CD8-positive, alpha-beta memory T cell (primary cell): ENCODE data around the gene SMLR1. TPM values are rescaled to one million over a fixed set of nuclear protein-coding genes. Genes with fewer than 3 reads are reported as not detected.

Experiments
- CTCF ChIA-PET: fragments of 350-600 bp; sonication (Branson Sonifier 250); formaldehyde crosslinking; loops from one replicate; lab custom pipeline; 2021; ENCODE audit warnings: antibody characterized with exemption; lab: Charles Lee
- POLR2A ChIA-PET: fragments of 350-600 bp; sonication (Branson Sonifier 250); formaldehyde crosslinking; loops from one replicate; lab custom pipeline; 2021; ENCODE audit warnings: antibody characterized with exemption; lab: Charles Lee
- DNase-seq, 5 donors: peaks; one replicate each; pipeline versions ENCODE4 v3.0.0 to v3.0.0-alpha.2; 2020 to 2022; ENCODE audit warnings: mixed read lengths in 1 of 5
- H3K27ac ChIP-seq: one replicate; pipeline ENCODE4 v1.7.0; 2013; ENCODE audit warnings: low read depth, mild to moderate bottlenecking, low read length, moderate library complexity
- H3K27me3 ChIP-seq: 2 replicates; pipeline ENCODE4 v1.7.0; 2013; ENCODE audit warnings: low read length, mild to moderate bottlenecking; ENCODE audit not compliant: insufficient read depth, poor library complexity, severe bottlenecking
- H3K36me3 ChIP-seq: 2 replicates; pipeline ENCODE4 v1.7.0; 2013; ENCODE audit warnings: mild to moderate bottlenecking, low read length, moderate library complexity; ENCODE audit not compliant: insufficient read depth
- H3K4me1 ChIP-seq: 2 replicates; pipeline ENCODE4 v1.7.0; 2013; ENCODE audit warnings: mild to moderate bottlenecking, low read length, moderate library complexity; ENCODE audit not compliant: insufficient read depth
- H3K4me3 ChIP-seq: 2 replicates; pipeline ENCODE4 v1.7.0; 2013; ENCODE audit warnings: mild to moderate bottlenecking, low read length
- H3K9me3 ChIP-seq: 2 replicates; pipeline ENCODE4 v1.7.0; 2013; ENCODE audit warnings: mild to moderate bottlenecking, low read length
- H3K27ac Mint-ChIP-seq, 8 donors: one replicate each; pipeline ENCODE4 v1.8.0; 2020 to 2021; ENCODE audit warnings: mixed read lengths in 8 of 8, mild to moderate bottlenecking in 6 of 8, inconsistent platforms in 3 of 8, moderate library complexity in 3 of 8
- H3K27me3 Mint-ChIP-seq, 2 donors: one replicate each; pipeline ENCODE4 v1.8.0; 2020 to 2021; ENCODE audit warnings: mixed read lengths in 2 of 2, mild to moderate bottlenecking in 1 of 2, moderate library complexity in 1 of 2
- H3K36me3 Mint-ChIP-seq, 3 donors: one replicate each; pipeline ENCODE4 v1.8.0; 2020 to 2021; ENCODE audit warnings: mixed read lengths in 3 of 3, inconsistent platforms in 1 of 3, mild to moderate bottlenecking in 1 of 3
- H3K4me1 Mint-ChIP-seq, 3 donors: one replicate each; pipeline ENCODE4 v1.8.0; 2020 to 2021; ENCODE audit warnings: mixed read lengths in 3 of 3, inconsistent platforms in 1 of 3, mild to moderate bottlenecking in 1 of 3
- H3K4me3 Mint-ChIP-seq, 7 donors: one replicate each; pipeline ENCODE4 v1.8.0; 2020 to 2021; ENCODE audit warnings: mixed read lengths in 7 of 7, mild to moderate bottlenecking in 6 of 7, moderate library complexity in 4 of 7, inconsistent platforms in 2 of 7
- H3K9me3 Mint-ChIP-seq, 5 donors: one replicate each; pipeline ENCODE4 v1.8.0; 2020 to 2022; ENCODE audit warnings: mixed read lengths in 5 of 5, mild to moderate bottlenecking in 3 of 5, moderate library complexity in 2 of 5, inconsistent platforms in 1 of 5
- polyA plus RNA-seq: library from polyadenylated mRNA; unstranded; fragments of 300-500 nt; fragmentation: Illumina TruSeq; gene quantifications from one replicate; pipeline ENCODE4 v1.2.3, GENCODE V29; 2021
- total RNA-seq, 2 experiments: library from RNA; stranded (reverse); gene quantifications; one replicate each; pipeline ENCODE4 v1.2.3, GENCODE V29; 2021

The SMLR1 gene
- total and polyA plus RNA-seq, 3 experiments from 2014 or later: not detected

- no peaks in the 10 kb centered on the region for H3K27me3 ChIP-seq
- POLR2A ChIA-PET: no interaction called here
- H3K27ac Mint-ChIP-seq: no peak overlapping the region
- H3K4me1 ChIP-seq: no peaks in the 10 kb centered on the region
- no peaks in the 10 kb centered on the region for H3K9me3 Mint-ChIP-seq
- no peaks in the 10 kb centered on the region for H3K36me3 ChIP-seq
- H3K27me3 Mint-ChIP-seq: peaks cover 0 to 2% of the 10 kb centered on the region in 2 donors
- no peaks in the 10 kb centered on the region for H3K9me3 ChIP-seq
- DNase-seq: no peak
- CTCF ChIA-PET: no interaction called here
- peaks cover 0 to 2% (median 0%) of the 10 kb centered on the region in 3 donors for H3K36me3 Mint-ChIP-seq
- H3K4me3 Mint-ChIP-seq: no peak overlapping the region
- no peak overlapping the region for H3K4me3 ChIP-seq
- H3K27ac ChIP-seq: no peak overlapping the region
- H3K4me1 Mint-ChIP-seq: no peaks in the 10 kb centered on the region
Observed at GRCh38 chr6:130831607-130832006, 4.4 kb downstream of the SMLR1 start.

- no peaks in the 10 kb centered on the region for H3K36me3 ChIP-seq
- no peak for DNase-seq
- POLR2A ChIA-PET: no interaction called here
- H3K27me3 ChIP-seq: no peaks in the 10 kb centered on the region
- H3K36me3 Mint-ChIP-seq: peaks cover 0 to 2% (median 0%) of the 10 kb centered on the region in 3 donors
- CTCF ChIA-PET: interaction anchor here (0.7 to 1.3 kb wide), 3 partner anchors 10 to 135 kb away, joined by 3 to 4 read pairs (median 3); no protein-coding TSS in a partner anchor
- no peaks in the 10 kb centered on the region for H3K27me3 Mint-ChIP-seq
- no peak overlapping the region for H3K4me3 Mint-ChIP-seq
- no peaks in the 10 kb centered on the region for H3K9me3 ChIP-seq
- H3K4me1 Mint-ChIP-seq: no peaks in the 10 kb centered on the region
- no peaks in the 10 kb centered on the region for H3K9me3 Mint-ChIP-seq
- no peaks in the 10 kb centered on the region for H3K4me1 ChIP-seq
- no peak overlapping the region for H3K27ac Mint-ChIP-seq
- H3K27ac ChIP-seq: no peak overlapping the region
- no peak overlapping the region for H3K4me3 ChIP-seq
Observed at GRCh38 chr6:130833569-130833968, 6.4 kb downstream of the SMLR1 start.

- no peaks in the 10 kb centered on the region for H3K27me3 ChIP-seq
- H3K4me1 ChIP-seq: no peaks in the 10 kb centered on the region
- no peak for DNase-seq
- no peak overlapping the region for H3K4me3 Mint-ChIP-seq
- H3K9me3 ChIP-seq: no peaks in the 10 kb centered on the region
- no peak overlapping the region for H3K27ac ChIP-seq
- no peaks in the 10 kb centered on the region for H3K9me3 Mint-ChIP-seq
- ChIA-PET CTCF (interaction anchor here (1.3 kb wide), 1 partner anchor 9 kb away, joined by 4 read pairs; no protein-coding TSS in a partner anchor), POLR2A (no interaction called here)
- H3K36me3 Mint-ChIP-seq: peaks cover 0 to 2% (median 0%) of the 10 kb centered on the region in 3 donors
- no peak overlapping the region for H3K27ac Mint-ChIP-seq
- H3K4me3 ChIP-seq: no peak overlapping the region
- no peaks in the 10 kb centered on the region for H3K36me3 ChIP-seq
- no peaks in the 10 kb centered on the region for H3K27me3 Mint-ChIP-seq
- H3K4me1 Mint-ChIP-seq: no peaks in the 10 kb centered on the region
Observed at GRCh38 chr6:130834482-130835251, 7.5 kb downstream of the SMLR1 start.

DNA sequence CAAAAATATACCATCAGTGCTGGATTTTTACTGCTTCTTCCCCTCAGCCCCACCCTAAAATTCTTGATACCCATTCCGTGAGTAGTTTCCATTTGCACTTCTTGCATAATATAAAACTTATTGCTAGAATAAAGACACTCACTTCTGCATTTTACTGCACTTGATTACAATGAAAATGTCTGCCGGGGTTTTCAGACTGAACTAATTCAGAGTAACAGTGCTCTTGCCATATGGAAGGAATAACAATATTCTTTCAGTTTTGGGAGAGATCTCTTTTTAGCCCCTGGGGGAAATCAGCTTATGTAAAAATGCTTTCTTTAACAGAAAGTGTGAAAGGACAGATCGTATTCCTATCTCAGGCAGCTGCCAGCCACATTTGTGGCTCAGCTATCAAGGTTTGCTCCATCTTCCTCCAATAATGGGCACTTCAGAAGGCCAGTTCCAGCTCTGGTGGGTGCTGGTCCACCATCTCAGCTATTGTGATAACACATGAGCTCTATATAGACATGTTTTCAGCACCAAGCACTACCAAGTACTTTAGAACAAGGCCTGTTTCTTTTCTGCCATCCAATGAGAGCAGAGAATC, 8.9 kb downstream of the SMLR1 start:
- no peaks in the 10 kb centered on the region for H3K9me3 Mint-ChIP-seq
- H3K36me3 Mint-ChIP-seq: peaks cover 0 to 2% (median 0%) of the 10 kb centered on the region in 3 donors
- H3K27me3 Mint-ChIP-seq: no peaks in the 10 kb centered on the region
- no peaks in the 10 kb centered on the region for H3K4me1 ChIP-seq
- POLR2A ChIA-PET: no interaction called here
- H3K4me3 ChIP-seq: no peak overlapping the region
- DNase-seq: no peak
- no peaks in the 10 kb centered on the region for H3K9me3 ChIP-seq
- CTCF ChIA-PET: interaction anchor here (1.1 kb wide), 1 partner anchor 8 kb away, joined by 3 read pairs; no protein-coding TSS in a partner anchor
- H3K4me3 Mint-ChIP-seq: no peak overlapping the region
- H3K27ac Mint-ChIP-seq: no peak overlapping the region
- H3K36me3 ChIP-seq: no peaks in the 10 kb centered on the region
- H3K4me1 Mint-ChIP-seq: no peaks in the 10 kb centered on the region
- H3K27me3 ChIP-seq: no peaks in the 10 kb centered on the region
- H3K27ac ChIP-seq: no peak overlapping the region

DNA sequence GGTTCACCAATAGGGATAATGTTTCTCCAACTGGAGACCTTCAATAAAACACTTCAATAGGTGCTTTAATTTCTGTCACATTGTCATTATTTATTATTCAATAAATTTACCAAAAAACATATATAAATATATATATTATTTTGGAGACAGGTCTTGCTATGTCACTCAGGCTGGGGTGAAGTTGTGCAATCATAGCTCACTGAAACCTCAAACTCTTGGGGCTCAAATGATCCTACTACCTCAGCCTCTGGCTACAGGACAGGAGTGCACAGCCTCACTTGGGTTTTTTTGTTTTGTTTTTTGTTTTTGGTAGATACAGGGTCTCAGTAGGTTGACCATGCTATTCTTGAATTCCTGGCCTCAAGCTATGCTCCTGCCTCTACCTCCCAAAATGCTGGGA, 9.9 kb downstream of the SMLR1 start:
- no peaks in the 10 kb centered on the region for H3K4me1 Mint-ChIP-seq
- POLR2A ChIA-PET: no interaction called here
- H3K27ac Mint-ChIP-seq: no peak overlapping the region
- H3K9me3 ChIP-seq: no peaks in the 10 kb centered on the region
- no peaks in the 10 kb centered on the region for H3K36me3 Mint-ChIP-seq
- H3K27me3 Mint-ChIP-seq: no peaks in the 10 kb centered on the region
- no peaks in the 10 kb centered on the region for H3K4me1 ChIP-seq
- no peaks in the 10 kb centered on the region for H3K27me3 ChIP-seq
- no peak overlapping the region for H3K4me3 Mint-ChIP-seq
- no peak overlapping the region for H3K4me3 ChIP-seq
- H3K36me3 ChIP-seq: no peaks in the 10 kb centered on the region
- DNase-seq: no peak
- no peaks in the 10 kb centered on the region for H3K9me3 Mint-ChIP-seq
- CTCF ChIA-PET: no interaction called here
- H3K27ac ChIP-seq: no peak overlapping the region

- Mint-ChIP-seq H3K9me3 (no peaks in the 10 kb centered on the region), H3K4me1 (peaks cover under 1 to 1% (median under 1%) of the 10 kb centered on the region in 3 donors), H3K36me3 (no peaks in the 10 kb centered on the region), H3K27ac (no peak overlapping the region), H3K27me3 (no peaks in the 10 kb centered on the region), H3K4me3 (no peak overlapping the region)
- Histone ChIP-seq H3K4me3 (no peak overlapping the region), H3K4me1 (no peaks in the 10 kb centered on the region), H3K36me3 (no peaks in the 10 kb centered on the region), H3K9me3 (no peaks in the 10 kb centered on the region), H3K27me3 (no peaks in the 10 kb centered on the region), H3K27ac (no peak overlapping the region)
- POLR2A ChIA-PET: no interaction called here
- no peak for DNase-seq
- CTCF ChIA-PET: no interaction called here
Observed at GRCh38 chr6:130838250-130838860, 11.1 kb downstream of the SMLR1 start.

- Mint-ChIP-seq H3K4me1 (peaks cover 2 to 4% (median 4%) of the 10 kb centered on the region in 3 donors), H3K36me3 (no peaks in the 10 kb centered on the region), H3K27me3 (no peaks in the 10 kb centered on the region), H3K27ac (no peak overlapping the region), H3K4me3 (no peak overlapping the region), H3K9me3 (no peaks in the 10 kb centered on the region)
- ChIA-PET POLR2A (no interaction called here), CTCF (no interaction called here)
- H3K27me3 ChIP-seq: no peaks in the 10 kb centered on the region
- no peaks in the 10 kb centered on the region for H3K9me3 ChIP-seq
- H3K27ac ChIP-seq: no peak overlapping the region
- no peaks in the 10 kb centered on the region for H3K4me1 ChIP-seq
- H3K4me3 ChIP-seq: no peak overlapping the region
- DNase-seq: no peak
- H3K36me3 ChIP-seq: no peaks in the 10 kb centered on the region
Observed at GRCh38 chr6:130838951-130839350, 11.7 kb downstream of the SMLR1 start.

DNA sequence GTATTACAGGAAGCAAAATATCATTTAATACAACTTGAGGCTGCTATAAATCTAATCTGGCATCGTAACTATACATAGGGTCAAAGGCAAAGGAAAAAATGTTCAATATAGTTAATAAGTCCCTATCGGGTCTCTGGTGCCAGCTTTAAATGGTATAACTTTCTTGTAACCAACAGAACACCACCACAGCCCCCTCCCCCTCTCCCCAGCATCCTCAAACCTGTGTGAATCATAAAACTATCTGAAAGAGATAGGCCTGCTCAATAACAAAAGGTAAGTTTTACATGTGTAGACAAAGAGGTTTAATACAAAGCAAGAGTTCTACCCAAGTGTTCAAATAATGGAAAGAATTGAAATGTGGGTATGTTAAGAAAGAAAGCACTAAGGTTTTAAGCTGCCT, 12.2 kb downstream of the SMLR1 start:
- CTCF ChIA-PET: no interaction called here
- Histone ChIP-seq H3K4me3 (no peak overlapping the region), H3K27me3 (no peaks in the 10 kb centered on the region), H3K36me3 (no peaks in the 10 kb centered on the region), H3K4me1 (no peaks in the 10 kb centered on the region), H3K27ac (no peak overlapping the region), H3K9me3 (no peaks in the 10 kb centered on the region)
- Mint-ChIP-seq H3K27ac (no peak overlapping the region), H3K4me3 (no peak overlapping the region), H3K36me3 (no peaks in the 10 kb centered on the region), H3K9me3 (no peaks in the 10 kb centered on the region), H3K27me3 (no peaks in the 10 kb centered on the region), H3K4me1 (peaks cover 2 to 4% (median 4%) of the 10 kb centered on the region in 3 donors)
- POLR2A ChIA-PET: no interaction called here
- DNase-seq: no peak
